ENCODE data around the gene BPIFA1. TPM values are rescaled to one million over a fixed set of nuclear protein-coding genes. Genes with fewer than 3 reads are reported as not detected.

BPIFA1 gene
- total RNA-seq, 1 donor from 2014 or later: not detected

DNA sequence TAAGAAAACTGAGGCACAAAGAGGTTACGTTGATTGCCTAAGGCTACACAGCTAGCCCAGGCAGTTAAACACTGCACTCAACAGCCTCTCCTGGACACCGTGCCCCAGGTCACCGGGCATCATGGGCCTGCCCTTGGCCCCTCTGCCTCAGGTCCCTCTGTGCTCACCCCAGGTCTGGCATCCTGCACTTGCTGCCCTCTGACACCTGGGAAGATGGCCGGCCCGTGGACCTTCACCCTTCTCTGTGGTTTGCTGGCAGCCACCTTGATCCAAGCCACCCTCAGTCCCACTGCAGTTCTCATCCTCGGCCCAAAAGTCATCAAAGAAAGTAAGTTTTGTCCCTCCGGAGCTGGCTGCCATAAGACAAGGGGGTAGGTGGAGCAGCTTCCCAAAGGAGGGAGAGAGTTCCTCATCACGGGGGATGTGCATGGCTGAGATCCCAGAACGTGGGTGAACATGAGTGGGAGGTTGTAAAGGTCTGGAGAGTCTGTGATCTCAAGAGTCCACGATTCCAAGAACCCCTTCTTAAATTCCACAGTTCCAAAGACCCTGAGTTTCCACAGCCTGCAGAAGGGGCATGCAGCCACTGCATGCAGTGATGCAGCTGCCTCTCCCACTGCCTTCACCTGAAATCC lies 50.2 kb downstream of the BPIFA1 start:
- Histone ChIP-seq H3K9me3 (no peaks in the 10 kb centered on the region), H3K27me3 (no peaks in the 10 kb centered on the region), H3K36me3 (no peaks in the 10 kb centered on the region), H3K27ac (no peak overlapping the region), H3K4me1 (no peaks in the 10 kb centered on the region), H3K4me3 (no peak overlapping the region)
- TF ChIP-seq POLR2AphosphoS5 (IDR thresholded peaks at IDR 0.05; ENCODE audit: insufficient read depth in 1 of 2, low read depth in 1 of 2) (no peak), POLR2A (IDR thresholded peaks at IDR 0.05) (no peak)
- TF ChIP-seq, protein P1, sequence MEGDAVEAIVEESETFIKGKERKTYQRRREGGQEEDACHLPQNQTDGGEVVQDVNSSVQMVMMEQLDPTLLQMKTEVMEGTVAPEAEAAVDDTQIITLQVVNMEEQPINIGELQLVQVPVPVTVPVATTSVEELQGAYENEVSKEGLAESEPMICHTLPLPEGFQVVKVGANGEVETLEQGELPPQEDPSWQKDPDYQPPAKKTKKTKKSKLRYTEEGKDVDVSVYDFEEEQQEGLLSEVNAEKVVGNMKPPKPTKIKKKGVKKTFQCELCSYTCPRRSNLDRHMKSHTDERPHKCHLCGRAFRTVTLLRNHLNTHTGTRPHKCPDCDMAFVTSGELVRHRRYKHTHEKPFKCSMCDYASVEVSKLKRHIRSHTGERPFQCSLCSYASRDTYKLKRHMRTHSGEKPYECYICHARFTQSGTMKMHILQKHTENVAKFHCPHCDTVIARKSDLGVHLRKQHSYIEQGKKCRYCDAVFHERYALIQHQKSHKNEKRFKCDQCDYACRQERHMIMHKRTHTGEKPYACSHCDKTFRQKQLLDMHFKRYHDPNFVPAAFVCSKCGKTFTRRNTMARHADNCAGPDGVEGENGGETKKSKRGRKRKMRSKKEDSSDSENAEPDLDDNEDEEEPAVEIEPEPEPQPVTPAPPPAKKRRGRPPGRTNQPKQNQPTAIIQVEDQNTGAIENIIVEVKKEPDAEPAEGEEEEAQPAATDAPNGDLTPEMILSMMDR (IDR thresholded peaks at IDR 0.05): no peak
- intact Hi-C loops (cut with DNase I): no loop called here
- no peak for DNase-seq (ENCODE audit: extremely low spot score in 2 of 2)

DNA sequence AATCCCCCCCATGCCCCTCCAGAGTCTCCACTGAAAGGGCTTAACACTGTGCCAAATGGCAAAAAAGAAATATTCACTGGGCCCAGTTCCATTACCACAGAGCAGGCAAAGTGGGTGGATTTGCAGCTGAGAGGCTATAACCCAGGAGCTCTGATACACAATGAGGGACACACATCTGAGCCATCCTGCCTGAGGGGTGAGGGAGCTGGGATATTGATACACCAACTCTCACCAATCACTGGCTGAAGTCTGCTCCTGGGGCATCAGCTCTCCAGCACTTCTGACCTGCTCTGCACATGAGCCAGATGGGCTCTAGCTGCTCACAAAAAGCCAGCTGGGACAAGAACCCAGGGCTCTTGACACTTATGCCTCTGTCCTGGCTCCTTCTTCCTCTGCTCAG lies 52.1 kb downstream of the BPIFA1 start:
- no peak for DNase-seq (ENCODE audit: extremely low spot score in 2 of 2)
- Histone ChIP-seq H3K36me3 (no peaks in the 10 kb centered on the region), H3K4me1 (no peaks in the 10 kb centered on the region), H3K4me3 (no peak overlapping the region), H3K9me3 (no peaks in the 10 kb centered on the region), H3K27me3 (no peaks in the 10 kb centered on the region), H3K27ac (no peak overlapping the region)
- intact Hi-C loops (cut with DNase I): no loop called here
- TF ChIP-seq, protein P1 (IDR thresholded peaks at IDR 0.05): no peak
- TF ChIP-seq POLR2A (IDR thresholded peaks at IDR 0.05) (no peak), POLR2AphosphoS5 (IDR thresholded peaks at IDR 0.05; ENCODE audit: insufficient read depth in 1 of 2, low read depth in 1 of 2) (no peak)

DNA sequence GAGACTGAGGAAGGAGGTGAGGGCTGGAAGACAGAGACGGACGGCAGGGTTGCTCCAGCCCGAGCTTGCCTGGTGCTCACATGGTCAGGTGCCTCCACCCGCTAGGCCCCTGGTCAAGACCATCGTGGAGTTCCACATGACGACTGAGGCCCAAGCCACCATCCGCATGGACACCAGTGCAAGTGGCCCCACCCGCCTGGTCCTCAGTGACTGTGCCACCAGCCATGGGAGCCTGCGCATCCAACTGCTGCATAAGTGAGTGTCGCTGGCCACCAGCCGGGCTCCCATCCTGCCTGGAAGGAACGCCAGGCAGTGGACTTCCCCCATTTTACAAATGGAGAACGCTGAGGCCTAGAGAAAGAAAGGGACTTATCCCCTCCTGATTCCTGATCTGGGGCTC lies 55.1 kb downstream of the BPIFA1 start:
- Histone ChIP-seq H3K27me3 (no peaks in the 10 kb centered on the region), H3K4me1 (no peaks in the 10 kb centered on the region), H3K27ac (no peak overlapping the region), H3K4me3 (no peak overlapping the region), H3K36me3 (no peaks in the 10 kb centered on the region), H3K9me3 (no peaks in the 10 kb centered on the region)
- DNase-seq (ENCODE audit: extremely low spot score in 2 of 2): no peak
- TF ChIP-seq POLR2A (IDR thresholded peaks at IDR 0.05) (no peak), POLR2AphosphoS5 (IDR thresholded peaks at IDR 0.05; ENCODE audit: insufficient read depth in 1 of 2, low read depth in 1 of 2) (no peak)
- TF ChIP-seq, protein P1 (IDR thresholded peaks at IDR 0.05): no peak
- intact Hi-C loops (cut with DNase I): loop anchor here (10.0 kb wide), 1 partner anchor 386 kb away; no protein-coding TSS in a partner anchor

DNA sequence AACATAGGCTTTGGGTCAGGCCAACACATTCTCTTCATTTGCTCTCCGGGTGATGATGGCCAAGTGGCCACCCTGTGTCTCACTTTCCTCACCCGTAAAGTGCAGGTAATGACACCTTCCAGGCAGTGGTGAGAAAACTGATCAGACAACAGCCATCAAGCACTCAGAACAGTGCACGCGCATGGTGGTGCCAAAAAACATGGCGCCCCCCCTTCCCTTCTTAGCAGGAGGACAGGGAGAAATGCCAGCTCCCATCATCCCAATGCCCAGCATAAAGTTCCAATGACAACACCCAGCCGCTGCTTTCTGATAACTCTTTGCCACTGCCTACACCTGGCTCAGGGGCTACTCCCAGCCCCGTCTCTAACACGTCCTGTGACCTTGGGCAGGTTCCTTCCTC lies 55.6 kb downstream of the BPIFA1 start:
- Histone ChIP-seq H3K9me3 (no peaks in the 10 kb centered on the region), H3K36me3 (no peaks in the 10 kb centered on the region), H3K27me3 (no peaks in the 10 kb centered on the region), H3K27ac (no peak overlapping the region), H3K4me1 (no peaks in the 10 kb centered on the region), H3K4me3 (no peak overlapping the region)
- intact Hi-C loops (cut with DNase I): loop anchor here (10.0 kb wide), 1 partner anchor 387 kb away; no protein-coding TSS in a partner anchor
- TF ChIP-seq, protein P1 (IDR thresholded peaks at IDR 0.05): no peak
- TF ChIP-seq POLR2A (IDR thresholded peaks at IDR 0.05): no peak
- TF ChIP-seq POLR2AphosphoS5 (IDR thresholded peaks at IDR 0.05; ENCODE audit: insufficient read depth in 1 of 2, low read depth in 1 of 2): no peak
- no peak for DNase-seq (ENCODE audit: extremely low spot score in 2 of 2)

DNA sequence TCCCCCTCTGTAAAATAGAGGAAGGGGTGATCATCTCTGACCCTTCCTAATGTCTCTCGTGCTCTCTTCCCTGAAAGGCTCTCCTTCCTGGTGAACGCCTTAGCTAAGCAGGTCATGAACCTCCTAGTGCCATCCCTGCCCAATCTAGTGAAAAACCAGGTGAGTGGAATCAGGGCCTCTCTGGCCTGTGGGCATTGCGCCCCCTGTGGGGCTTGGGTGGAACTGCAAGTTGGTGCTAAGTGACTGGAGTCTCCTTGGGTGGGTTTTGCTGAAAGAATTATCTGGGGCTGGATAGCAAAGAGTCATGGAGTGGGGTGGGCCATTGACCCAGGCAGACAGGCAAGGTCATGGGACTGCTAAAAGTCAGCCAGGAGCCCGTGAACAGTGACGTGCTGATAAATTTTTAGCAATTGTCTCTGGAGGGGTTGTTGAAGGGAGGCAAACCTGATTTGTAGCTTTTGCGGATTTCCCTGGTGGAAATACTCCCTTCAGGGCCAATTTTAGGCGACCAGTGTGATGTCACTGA lies 56.1 kb downstream of the BPIFA1 start:
- Histone ChIP-seq H3K36me3 (no peaks in the 10 kb centered on the region), H3K27ac (no peak overlapping the region), H3K27me3 (no peaks in the 10 kb centered on the region), H3K4me1 (no peaks in the 10 kb centered on the region), H3K9me3 (no peaks in the 10 kb centered on the region), H3K4me3 (no peak overlapping the region)
- no peak for TF ChIP-seq POLR2A (IDR thresholded peaks at IDR 0.05)
- TF ChIP-seq, protein P1 (IDR thresholded peaks at IDR 0.05): peak in 2 of 3 experiments; percentile 10 to 56
- no peak for DNase-seq (ENCODE audit: extremely low spot score in 2 of 2)
- intact Hi-C loops (cut with DNase I): loop anchor here (10.0 kb wide), 1 partner anchor 387 kb away; no protein-coding TSS in a partner anchor

Measured in vagina (tissue), 2 donors.